DMS 273 (cell line): Measurements from ENCODE around the gene APCDD1L.

Experiments
- DNase-seq: peaks from one replicate; lab custom pipeline; 2025; ENCODE audit not compliant: unreplicated experiment; lab: John Stamatoyannopoulos, UW

The APCDD1L gene

DNA sequence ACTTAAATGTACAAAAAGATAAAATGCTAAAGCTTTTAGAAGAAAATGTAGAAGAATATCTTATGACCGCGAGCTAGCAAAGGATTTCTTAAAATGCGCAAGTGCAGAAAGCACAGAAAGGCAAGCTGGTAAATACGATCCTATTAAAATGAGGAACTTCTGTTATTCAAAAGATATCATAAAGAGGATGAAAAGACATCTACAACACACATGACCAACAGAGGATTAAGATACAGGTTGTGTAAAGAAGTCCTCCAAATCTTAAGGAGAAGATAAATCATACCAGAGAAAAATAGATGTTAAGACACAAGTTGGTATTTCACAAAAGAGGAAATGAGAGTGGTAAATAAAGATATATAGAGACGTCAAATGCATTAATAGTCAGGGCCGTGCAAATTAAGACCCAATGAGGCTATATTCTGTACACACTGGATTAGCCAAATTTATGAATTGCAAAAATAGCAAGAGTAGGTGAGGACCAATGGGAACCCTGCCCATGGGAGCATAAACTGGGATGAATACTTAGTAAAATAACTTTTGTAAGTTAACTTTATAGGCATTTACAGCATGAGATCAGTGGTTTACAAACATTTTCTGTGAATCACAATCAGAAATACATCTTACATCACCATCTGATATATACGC is 23.0 kb downstream of the APCDD1L start:
- DNase-seq, result no peak

DNA sequence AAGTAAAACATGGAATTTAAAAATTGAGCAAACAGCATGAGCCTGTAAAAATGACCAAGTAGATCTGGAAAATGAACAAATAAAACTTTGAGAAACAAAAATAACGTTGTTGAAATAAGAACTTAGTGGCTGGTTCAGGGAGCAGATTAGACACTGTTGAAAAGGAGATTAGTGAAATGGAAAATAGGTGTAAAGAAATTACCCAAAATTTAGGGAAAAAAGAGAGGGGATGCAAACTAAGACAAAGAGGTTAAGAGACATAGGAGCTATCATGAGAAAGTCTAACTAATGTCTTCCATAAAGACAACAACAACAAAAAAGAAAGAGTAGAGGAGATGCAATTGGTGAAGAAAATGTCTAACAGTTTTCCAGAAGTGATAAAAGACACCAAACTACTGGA is 29.0 kb downstream of the APCDD1L start:
- no peak for DNase-seq

GRCh38 chr20:58485393-58485792 is 29.8 kb downstream of the APCDD1L start:
- DNase-seq, result no peak

DNA sequence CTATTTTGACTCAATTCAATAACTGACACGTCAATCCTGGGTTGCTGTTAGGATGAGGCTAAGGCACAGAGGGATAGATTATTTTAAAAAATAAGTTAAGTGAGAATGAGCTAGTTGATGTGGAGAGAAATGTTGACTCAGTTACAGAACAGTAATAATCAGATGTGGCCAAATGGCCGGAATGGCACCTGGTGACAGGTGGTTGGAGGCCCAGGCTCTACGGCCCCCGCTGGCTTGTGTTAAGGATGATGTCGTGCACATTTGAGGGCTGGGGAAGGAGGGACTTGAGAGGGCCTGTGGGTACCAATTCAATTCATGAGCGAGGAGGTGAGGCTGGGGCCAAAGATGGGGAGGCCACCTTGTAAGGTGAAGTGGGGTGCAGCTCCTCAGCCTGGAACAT is 31.7 kb downstream of the APCDD1L start:
- DNase-seq, result no peak

DNA sequence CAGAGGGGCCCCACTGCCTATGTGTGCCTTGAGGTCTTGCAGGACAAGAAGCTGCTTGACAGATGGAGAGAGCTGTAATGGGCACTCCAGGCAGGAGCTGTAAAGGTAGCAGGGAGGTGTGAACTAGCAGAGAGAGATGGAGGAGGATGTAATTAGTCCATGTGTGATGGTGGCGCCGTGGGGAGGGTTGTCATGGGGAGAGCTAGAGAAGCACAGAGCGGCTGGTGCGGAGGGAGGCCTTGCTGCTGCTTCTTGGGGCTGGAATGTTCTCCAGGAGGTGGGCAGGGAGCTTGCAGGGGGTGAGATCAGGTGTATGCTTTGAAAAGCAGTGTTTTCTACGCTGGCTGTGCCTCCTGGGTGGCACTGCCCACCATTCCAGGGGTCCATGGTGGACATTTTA is 32.1 kb downstream of the APCDD1L start:
- no peak for DNase-seq

DNA sequence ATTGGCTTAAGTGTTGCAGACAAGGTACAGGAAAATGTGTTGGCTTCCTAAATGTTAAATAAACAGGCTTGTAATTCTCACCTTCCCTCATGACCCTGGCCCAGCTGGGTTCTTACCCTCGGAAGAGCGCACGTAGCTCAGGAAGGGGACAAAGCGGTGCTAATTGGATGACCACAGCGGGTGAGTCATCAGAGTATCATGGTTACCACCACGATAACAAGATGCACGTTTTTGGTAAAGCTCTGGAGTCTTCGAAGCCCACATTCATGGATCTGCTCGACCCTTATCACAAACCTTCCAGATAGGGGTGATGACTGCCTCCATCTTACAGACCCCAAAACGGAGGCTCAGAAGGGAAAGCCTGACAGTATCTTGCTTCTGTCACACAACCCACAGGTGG is 32.8 kb downstream of the APCDD1L start:
- DNase-seq, result no peak

DNA sequence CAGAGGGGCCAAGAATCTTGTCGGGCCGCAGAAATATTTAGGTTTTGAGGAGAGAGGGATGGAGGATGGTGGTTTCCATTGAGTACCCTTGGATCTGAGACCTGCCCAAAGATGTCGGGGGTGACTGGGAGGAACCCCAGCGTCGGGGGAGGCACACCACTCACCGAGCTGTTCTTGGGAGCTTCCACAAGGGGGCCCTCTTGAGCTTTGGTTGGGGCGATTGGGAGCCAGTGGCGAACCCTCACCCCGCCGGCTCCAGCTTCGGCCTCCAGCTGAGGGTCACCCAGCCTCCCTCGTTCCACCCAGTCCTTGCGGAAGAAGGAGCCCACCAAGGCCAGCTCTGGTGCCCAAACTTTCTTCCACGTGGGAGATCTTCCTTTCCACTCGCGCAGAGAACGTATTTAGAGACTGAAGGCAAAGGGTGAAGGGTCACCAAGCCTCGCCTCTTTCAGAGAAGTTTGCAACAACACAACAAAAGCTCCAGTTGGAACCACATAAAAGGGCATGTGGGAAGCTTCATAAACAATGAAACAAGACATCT is 33.6 kb downstream of the APCDD1L start:
- DNase-seq, result peak; percentile 70

DNA sequence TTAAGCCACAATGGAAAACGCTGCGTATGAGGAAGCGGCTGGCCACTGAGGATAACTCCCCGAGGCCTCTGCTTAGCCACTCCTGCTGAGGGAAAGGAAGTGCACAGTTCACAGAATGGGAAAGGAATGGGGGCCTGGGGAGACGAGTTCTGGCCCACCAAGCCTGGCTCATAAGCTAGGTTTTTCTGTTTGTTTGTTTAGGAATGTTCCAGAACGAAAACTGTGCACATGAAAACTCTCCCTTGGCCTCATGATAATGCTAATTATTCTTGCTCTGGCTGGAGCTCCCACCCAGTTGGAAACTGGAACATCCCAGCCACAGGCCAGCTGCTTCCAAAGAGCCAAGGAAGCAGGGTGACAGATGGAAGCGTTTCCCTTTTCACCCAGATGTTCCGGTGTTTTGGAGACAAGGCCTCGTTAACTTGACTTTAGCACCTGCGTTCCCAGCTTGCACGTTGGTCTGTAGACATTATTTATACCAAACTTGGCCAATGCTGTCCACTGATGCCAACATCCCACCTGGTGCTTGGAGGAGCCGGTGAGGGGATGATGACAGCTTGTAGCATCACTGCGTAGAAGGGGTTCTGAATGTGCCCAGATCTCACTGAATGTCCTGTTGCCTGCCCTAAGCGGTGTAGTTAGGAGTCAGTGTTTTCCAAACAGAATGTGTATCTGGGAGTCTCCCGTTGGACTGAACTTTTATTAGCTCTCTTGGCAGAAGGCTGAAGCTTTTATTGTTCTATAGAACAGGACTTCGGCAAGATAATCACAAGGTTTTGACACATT is 34.5 kb downstream of the APCDD1L start:
- DNase-seq, result peak; percentile 94

DNA sequence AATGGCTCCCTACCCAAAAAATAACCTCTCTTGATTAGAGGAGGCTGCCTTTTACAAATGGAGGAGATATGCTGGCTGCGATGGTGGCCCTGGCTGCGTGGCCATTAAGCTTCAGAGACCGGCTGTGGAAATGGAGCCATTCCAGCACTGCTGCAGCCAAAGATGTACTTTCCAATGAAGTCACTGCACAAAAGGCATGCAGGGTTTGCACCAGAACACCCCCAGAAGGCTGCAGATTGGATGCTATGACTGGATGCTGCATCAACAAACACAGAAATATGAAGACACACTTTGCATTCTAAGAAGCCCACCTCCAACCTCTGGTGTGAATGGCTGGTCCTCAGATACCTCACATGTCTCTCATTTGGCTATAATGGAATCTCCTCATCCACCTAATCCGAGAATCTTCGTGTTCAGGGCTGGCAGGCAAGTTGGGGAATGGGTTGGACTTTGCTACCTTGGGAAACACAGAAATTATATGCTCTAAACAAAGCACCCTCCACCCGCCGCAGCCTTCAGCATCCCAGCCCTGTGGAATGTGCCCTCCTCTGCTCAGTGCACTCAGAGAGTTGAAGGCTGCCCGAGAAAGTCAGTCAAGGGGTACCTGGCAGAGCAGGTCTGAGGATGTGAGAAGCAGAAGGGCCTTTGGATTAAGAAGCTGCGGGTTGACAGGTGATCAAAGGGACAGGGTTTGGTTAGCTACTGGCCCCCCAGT is 35.3 kb downstream of the APCDD1L start:
- DNase-seq, result no peak

DNA sequence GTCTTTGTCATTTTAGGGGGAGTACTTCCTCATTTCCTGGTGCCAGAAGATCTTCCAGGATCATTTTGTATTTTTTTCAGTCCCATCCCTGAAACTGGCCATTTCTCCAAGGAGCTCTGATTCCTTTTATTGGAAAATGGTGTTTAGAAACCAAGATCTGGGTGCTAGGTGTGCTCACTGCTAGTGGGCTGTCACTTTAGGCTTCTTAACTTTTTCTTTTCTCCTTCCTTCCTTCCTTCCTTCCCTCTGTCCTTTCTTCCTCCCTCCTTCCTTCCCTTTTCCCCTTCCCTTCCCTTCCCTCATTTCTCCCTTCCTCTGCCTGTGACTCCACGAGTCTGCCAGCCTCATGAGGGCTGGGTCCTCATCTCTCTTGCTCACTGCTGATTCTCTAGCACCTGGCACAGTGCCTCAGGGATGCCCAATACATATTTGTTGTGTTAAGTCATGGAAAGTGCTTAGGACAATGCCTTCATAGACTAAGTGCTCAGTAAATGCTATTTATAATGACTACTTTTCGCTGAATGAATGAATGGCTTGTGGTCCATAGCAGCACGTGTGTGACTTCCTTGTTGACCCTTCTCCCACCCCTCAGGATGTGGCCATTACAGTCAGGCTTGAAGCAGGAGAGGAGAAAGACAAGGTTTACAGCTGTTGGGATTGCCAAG is 36.9 kb downstream of the APCDD1L start:
- no peak for DNase-seq

GRCh38 chr20:58475466-58475865 is 39.7 kb downstream of the APCDD1L start:
- no peak for DNase-seq

DNA sequence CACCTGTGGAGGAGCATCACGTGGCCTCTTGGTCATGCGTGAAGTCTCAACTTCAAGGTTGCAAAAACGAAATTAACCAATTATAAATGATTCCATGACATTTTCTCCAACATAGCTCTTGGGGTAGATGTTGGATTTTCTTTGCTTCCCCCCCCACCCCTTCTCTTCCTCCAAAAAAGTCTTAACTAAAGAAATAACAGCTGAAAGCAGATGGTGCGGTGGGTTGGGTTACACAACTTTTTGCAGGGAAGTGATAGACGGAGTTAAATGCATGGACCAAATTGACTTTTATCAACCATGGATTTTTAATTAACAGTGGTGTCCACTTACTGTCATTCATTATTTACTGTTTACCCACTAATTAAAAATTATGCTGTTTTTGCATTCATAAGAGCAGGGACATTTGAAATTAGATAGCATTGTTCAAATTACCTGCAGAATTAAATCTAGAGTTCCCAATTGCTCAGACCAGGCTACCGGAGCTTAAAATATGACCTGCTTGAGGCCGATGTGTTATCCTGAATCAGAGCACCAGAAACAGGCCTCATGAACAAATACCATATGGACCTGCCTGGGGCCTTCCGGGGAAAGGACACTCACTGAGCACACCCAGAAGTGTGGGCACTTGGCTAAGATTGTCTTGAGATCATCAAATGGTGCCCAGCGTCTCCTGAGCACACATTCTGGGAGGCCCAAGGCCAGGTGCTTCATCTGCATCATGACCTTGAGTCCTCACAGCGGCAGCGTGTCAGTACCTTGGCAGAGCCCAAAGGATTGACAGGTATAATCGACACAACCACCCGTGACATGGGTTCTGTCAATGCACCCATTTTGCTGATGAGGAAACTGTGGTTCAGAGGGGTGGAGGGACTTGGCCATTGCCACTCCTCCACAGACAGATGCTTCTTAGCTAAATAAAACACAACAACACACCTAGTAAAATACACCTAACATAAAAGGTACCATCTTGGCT is 41.5 kb downstream of the APCDD1L start:
- DNase-seq, result no peak

GRCh38 chr20:58472273-58473018 is 42.8 kb downstream of the APCDD1L start:
- no peak for DNase-seq

- no peak for DNase-seq
Observed at GRCh38 chr20:58471193-58472164, 43.7 kb downstream of the APCDD1L start.

DNA sequence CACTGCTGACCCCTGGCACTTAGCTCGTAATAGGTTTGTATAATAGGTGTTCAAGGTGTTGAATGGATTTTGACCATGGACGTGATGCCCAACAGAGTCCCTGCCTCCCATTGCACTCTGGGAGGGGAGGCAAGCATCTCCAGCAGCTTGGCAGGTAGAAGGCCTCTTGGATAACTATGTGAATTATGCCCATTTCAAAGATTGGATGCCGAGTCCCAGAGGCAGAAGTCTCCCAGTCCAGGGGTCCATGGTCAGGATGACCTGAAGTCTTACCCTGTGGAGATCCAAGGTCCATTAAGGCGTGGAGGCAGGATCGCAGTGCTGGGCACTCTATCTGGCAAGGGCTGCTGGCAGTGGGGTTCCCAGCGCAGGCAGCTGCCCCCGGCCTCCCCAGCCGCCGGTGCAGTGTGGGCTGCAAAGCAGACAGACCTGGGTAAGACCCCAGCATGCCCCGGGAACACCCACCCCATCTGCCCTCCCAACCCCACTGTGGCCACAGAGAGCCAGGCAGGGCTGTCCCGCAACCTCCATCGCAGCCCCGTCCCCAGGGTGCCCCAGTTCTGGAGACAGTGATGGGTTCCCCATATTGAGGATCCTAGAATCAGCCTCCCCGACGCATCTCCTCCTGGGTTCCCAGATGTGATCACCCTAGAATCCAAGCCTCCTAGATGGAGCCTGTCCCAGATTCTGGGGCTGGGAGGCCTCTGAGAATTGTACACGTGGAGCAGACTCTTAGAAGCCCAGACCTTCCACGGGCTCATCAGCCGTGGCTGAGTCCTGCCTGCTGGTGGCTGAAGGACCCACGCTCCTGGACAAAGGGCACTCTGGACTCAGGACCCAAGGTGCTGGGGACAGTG is 44.6 kb downstream of the APCDD1L start:
- DNase-seq, result no peak

DNA sequence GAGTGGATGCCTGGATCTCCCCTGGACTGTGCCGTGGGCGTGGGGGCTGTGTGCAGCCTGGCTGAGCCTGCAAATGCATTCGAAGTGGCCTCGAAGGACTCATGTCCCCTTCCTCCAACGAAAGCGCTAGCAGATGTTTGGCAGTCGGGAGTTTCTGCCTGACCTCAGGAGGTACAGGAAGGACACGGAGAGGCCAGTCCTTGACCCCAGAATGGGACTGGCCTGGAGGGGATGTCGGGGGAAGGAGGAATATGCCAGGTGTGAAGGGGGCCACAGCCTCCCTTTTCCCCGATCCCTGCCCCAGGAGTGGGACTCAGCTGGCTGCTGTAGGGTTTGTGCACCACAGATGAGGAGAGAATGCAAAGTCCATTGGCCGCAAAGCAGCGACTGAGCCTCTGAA is 45.6 kb downstream of the APCDD1L start:
- no peak for DNase-seq
